ENCODE data around the gene UCHL5.

GRCh38 chr1:193060406-193060805 is 1.2 kb upstream of the UCHL5 start:
- TF ChIP-seq CTCF (IDR thresholded peaks at IDR 0.05 in 4 of 5, conservative IDR thresholded peaks at IDR 0.05 in 1 of 5) (no peak), POLR2A (IDR thresholded peaks at IDR 0.05) (no peak)
